Measurements from ENCODE around the gene TLR7.

DNA sequence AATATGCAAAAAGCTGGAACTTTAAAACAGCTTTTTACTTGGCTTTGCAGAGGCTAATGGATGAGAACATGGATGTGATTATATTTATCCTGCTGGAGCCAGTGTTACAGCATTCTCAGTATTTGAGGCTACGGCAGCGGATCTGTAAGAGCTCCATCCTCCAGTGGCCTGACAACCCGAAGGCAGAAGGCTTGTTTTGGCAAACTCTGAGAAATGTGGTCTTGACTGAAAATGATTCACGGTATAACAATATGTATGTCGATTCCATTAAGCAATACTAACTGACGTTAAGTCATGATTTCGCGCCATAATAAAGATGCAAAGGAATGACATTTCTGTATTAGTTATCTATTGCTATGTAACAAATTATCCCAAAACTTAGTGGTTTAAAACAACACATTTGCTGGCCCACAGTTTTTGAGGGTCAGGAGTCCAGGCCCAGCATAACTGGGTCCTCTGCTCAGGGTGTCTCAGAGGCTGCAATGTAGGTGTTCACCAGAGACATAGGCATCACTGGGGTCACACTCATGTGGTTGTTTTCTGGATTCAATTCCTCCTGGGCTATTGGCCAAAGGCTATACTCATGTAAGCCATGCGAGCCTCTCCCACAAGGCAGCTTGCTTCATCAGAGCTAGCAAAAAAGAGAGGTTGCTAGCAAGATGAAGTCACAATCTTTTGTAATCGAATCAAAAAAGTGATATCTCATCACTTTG lies 55.2 kb downstream of the TLR7 start:
- TF ChIP-seq, protein P1, sequence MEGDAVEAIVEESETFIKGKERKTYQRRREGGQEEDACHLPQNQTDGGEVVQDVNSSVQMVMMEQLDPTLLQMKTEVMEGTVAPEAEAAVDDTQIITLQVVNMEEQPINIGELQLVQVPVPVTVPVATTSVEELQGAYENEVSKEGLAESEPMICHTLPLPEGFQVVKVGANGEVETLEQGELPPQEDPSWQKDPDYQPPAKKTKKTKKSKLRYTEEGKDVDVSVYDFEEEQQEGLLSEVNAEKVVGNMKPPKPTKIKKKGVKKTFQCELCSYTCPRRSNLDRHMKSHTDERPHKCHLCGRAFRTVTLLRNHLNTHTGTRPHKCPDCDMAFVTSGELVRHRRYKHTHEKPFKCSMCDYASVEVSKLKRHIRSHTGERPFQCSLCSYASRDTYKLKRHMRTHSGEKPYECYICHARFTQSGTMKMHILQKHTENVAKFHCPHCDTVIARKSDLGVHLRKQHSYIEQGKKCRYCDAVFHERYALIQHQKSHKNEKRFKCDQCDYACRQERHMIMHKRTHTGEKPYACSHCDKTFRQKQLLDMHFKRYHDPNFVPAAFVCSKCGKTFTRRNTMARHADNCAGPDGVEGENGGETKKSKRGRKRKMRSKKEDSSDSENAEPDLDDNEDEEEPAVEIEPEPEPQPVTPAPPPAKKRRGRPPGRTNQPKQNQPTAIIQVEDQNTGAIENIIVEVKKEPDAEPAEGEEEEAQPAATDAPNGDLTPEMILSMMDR (conservative IDR thresholded peaks at IDR 0.05; ENCODE audit: low read depth, low read length), result no peak
- TF ChIP-seq EZH2 (IDR thresholded peaks at IDR 0.05; ENCODE audit: borderline replicate concordance, low read depth, low read length, poor library complexity, severe bottlenecking), result no peak
